CD4-positive, alpha-beta T cell treated with Interleukin-2 at 100 ng/mL for 4 hours (primary cell): ENCODE data around the gene CTAGE4.
"Not testable (repeated sequence)": the region's sequence is repeated elsewhere in the genome, so short reads cannot be mapped to it uniquely, and the experiment has no call there.

Experiments
- DNase-seq: peaks from one replicate; pipeline ENCODE4 v3.0.0-alpha.2; 2020; ENCODE audit warnings: low spot score

CTAGE4 gene

GRCh38 chr7:144205306-144205705 is 22.0 kb downstream of the CTAGE4 start:
- not testable (repeated sequence) for DNase-seq

GRCh38 chr7:144217200-144217599 is 33.9 kb downstream of the CTAGE4 start:
- DNase-seq, result not testable (repeated sequence)

GRCh38 chr7:144218581-144218980 is 35.3 kb downstream of the CTAGE4 start:
- not testable (repeated sequence) for DNase-seq

GRCh38 chr7:144219149-144219548 is 35.9 kb downstream of the CTAGE4 start:
- DNase-seq, result not testable (repeated sequence)

GRCh38 chr7:144220531-144220930 is 37.3 kb downstream of the CTAGE4 start:
- not testable (repeated sequence) for DNase-seq

- DNase-seq, result not testable (repeated sequence)
Observed at GRCh38 chr7:144223675-144224074, 40.4 kb downstream of the CTAGE4 start.

GRCh38 chr7:144226866-144227265 is 43.6 kb downstream of the CTAGE4 start:
- DNase-seq, result not testable (repeated sequence)

- not testable (repeated sequence) for DNase-seq
Observed at GRCh38 chr7:144228810-144229209, 45.5 kb downstream of the CTAGE4 start.

GRCh38 chr7:144231027-144231426 is 47.8 kb downstream of the CTAGE4 start:
- DNase-seq, result not testable (repeated sequence)

- not testable (repeated sequence) for DNase-seq
Observed at GRCh38 chr7:144233039-144233438, 49.8 kb downstream of the CTAGE4 start.
